Activated CD4-positive, alpha-beta T cell treated with anti-CD3 and anti-CD28 coated beads for 36 hours (primary cell): Measurements from ENCODE around the gene TRAF1. TPM values are rescaled to one million over a fixed set of nuclear protein-coding genes. Genes with fewer than 3 reads are reported as not detected.

Experiments
- ATAC-seq: fragments of 200-7000 bp; cut with Tn5 transposase; one replicate; pipeline ENCODE4 v1.10.0; 2021; ENCODE audit warnings: mild to moderate bottlenecking, moderate library complexity
- CTCF ChIA-PET: fragments of 350-600 bp; sonication (Branson Sonifier 250); formaldehyde crosslinking; loops from one replicate; lab custom pipeline; 2021; ENCODE audit warnings: antibody characterized with exemption; lab: Charles Lee
- POLR2A ChIA-PET: fragments of 350-600 bp; sonication (Branson Sonifier 250); formaldehyde crosslinking; loops from one replicate; lab custom pipeline; 2021; ENCODE audit warnings: antibody characterized with exemption, inconsistent platforms; lab: Charles Lee
- DNase-seq: peaks from one replicate; pipeline ENCODE4 v3.0.0-alpha.2; 2020
- H3K27ac Mint-ChIP-seq: one replicate; pipeline ENCODE4 v1.8.0; 2021; ENCODE audit warnings: mixed read lengths
- H3K27me3 Mint-ChIP-seq: one replicate; pipeline ENCODE4 v1.8.0; 2021; ENCODE audit warnings: mixed read lengths
- H3K36me3 Mint-ChIP-seq: one replicate; pipeline ENCODE4 v1.8.0; 2021; ENCODE audit warnings: low read depth, mixed read lengths
- H3K4me1 Mint-ChIP-seq: one replicate; pipeline ENCODE4 v1.8.0; 2021; ENCODE audit warnings: mixed read lengths
- H3K4me3 Mint-ChIP-seq: one replicate; pipeline ENCODE4 v1.8.0; 2021; ENCODE audit warnings: mild to moderate bottlenecking, moderate library complexity, mixed read lengths
- H3K9me3 Mint-ChIP-seq: one replicate; pipeline ENCODE4 v1.8.0; 2021; ENCODE audit warnings: low read depth, mixed read lengths
- intact Hi-C, 2 experiments: fragments of 100-400 bp; cut with DNase I in 1 of 2; cut with micrococcal nuclease in 1 of 2; formaldehyde crosslinking; loops; one replicate each; pipeline versions ENCODE4 v1.14.2 to v1.15.1; 2022 to 2024; cut with DNase I, micrococcal nuclease
- total RNA-seq, 2 experiments: library from RNA; stranded (reverse); gene quantifications; one replicate each; pipeline ENCODE4 v1.2.3, GENCODE V29; 2021

TRAF1 gene
- total RNA-seq, 2 experiments from 2014 or later = 103 to 113 TPM

GRCh38 chr9:120909904-120910303 is 16.7 kb downstream of the TRAF1 start:
- POLR2A ChIA-PET = interaction anchor here (0.9 to 1.0 kb wide), 2 partner anchors 13 to 116 kb away, joined by 3 read pairs; no protein-coding TSS in a partner anchor
- Mint-ChIP-seq H3K9me3 (no peaks in the 10 kb centered on the region), H3K36me3 (peaks cover 93% of the 10 kb centered on the region), H3K4me1 (peaks cover 94% of the 10 kb centered on the region), H3K27me3 (no peaks in the 10 kb centered on the region), H3K27ac (peak overlapping the region; percentile 92), H3K4me3 (no peak overlapping the region)
- DNase-seq (peak; percentile 77), ATAC-seq (peak; percentile 63)
- CTCF ChIA-PET = interaction anchor here (0.6 to 1.0 kb wide), 3 partner anchors 13 to 37 kb away, joined by 3 to 5 read pairs (median 3); no protein-coding TSS in a partner anchor
- intact Hi-C loops = loop anchor here (1.0 to 2.0 kb wide), 3 partner anchors 16 to 19 kb away; partner anchors contain the start of gene TRAF1 (in 2 of the 2)

GRCh38 chr9:120905315-120906164 is 21.1 kb downstream of the TRAF1 start:
- ATAC-seq (peak; percentile 15), DNase-seq (peak; percentile 50)
- peak overlapping the region; percentile 9 for H3K4me3 Mint-ChIP-seq
- H3K27me3 Mint-ChIP-seq = no peaks in the 10 kb centered on the region
- intact Hi-C loops = no loop called here
- H3K4me1 Mint-ChIP-seq = peaks cover 92% of the 10 kb centered on the region
- H3K27ac Mint-ChIP-seq = peak overlapping the region; percentile 86
- POLR2A ChIA-PET = interaction anchor here (0.6 to 2.6 kb wide), 2 partner anchors 9 to 20 kb away, joined by 3 to 13 read pairs; partner anchors contain the start of gene TRAF1
- no peaks in the 10 kb centered on the region for H3K9me3 Mint-ChIP-seq
- peaks cover 85% of the 10 kb centered on the region for H3K36me3 Mint-ChIP-seq
- CTCF ChIA-PET = no interaction called here

GRCh38 chr9:120904978-120905301 is 21.7 kb downstream of the TRAF1 start:
- DNase-seq (no peak), ATAC-seq (no peak)
- Mint-ChIP-seq H3K4me1 (peaks cover 92% of the 10 kb centered on the region), H3K4me3 (peak overlapping the region; percentile 9), H3K36me3 (peaks cover 85% of the 10 kb centered on the region), H3K27me3 (no peaks in the 10 kb centered on the region), H3K27ac (peak overlapping the region; percentile 86), H3K9me3 (no peaks in the 10 kb centered on the region)
- POLR2A ChIA-PET = interaction anchor here (2.6 kb wide), 1 partner anchor 21 kb away, joined by 13 read pairs; the partner anchor contains the start of gene TRAF1
- intact Hi-C loops = no loop called here
- CTCF ChIA-PET = interaction anchor here (1.0 kb wide), 1 partner anchor 33 kb away, joined by 4 read pairs; no protein-coding TSS in a partner anchor

GRCh38 chr9:120904061-120904977 is 22.3 kb downstream of the TRAF1 start:
- Mint-ChIP-seq H3K27me3 (no peaks in the 10 kb centered on the region), H3K27ac (peak overlapping the region; percentile 86), H3K9me3 (no peaks in the 10 kb centered on the region), H3K4me1 (peaks cover 90% of the 10 kb centered on the region), H3K4me3 (peak overlapping the region; percentile 9), H3K36me3 (peaks cover 82% of the 10 kb centered on the region)
- ATAC-seq (peak; percentile 21), DNase-seq (peak; percentile 69)
- POLR2A ChIA-PET = interaction anchor here (0.5 to 2.6 kb wide), 5 partner anchors 14 to 217 kb away, joined by 3 to 13 read pairs (median 4); partner anchors contain the start of gene TRAF1
- intact Hi-C loops = no loop called here
- CTCF ChIA-PET = interaction anchor here (0.7 to 1.0 kb wide), 2 partner anchors 12 to 34 kb away, joined by 3 to 4 read pairs; no protein-coding TSS in a partner anchor

DNA sequence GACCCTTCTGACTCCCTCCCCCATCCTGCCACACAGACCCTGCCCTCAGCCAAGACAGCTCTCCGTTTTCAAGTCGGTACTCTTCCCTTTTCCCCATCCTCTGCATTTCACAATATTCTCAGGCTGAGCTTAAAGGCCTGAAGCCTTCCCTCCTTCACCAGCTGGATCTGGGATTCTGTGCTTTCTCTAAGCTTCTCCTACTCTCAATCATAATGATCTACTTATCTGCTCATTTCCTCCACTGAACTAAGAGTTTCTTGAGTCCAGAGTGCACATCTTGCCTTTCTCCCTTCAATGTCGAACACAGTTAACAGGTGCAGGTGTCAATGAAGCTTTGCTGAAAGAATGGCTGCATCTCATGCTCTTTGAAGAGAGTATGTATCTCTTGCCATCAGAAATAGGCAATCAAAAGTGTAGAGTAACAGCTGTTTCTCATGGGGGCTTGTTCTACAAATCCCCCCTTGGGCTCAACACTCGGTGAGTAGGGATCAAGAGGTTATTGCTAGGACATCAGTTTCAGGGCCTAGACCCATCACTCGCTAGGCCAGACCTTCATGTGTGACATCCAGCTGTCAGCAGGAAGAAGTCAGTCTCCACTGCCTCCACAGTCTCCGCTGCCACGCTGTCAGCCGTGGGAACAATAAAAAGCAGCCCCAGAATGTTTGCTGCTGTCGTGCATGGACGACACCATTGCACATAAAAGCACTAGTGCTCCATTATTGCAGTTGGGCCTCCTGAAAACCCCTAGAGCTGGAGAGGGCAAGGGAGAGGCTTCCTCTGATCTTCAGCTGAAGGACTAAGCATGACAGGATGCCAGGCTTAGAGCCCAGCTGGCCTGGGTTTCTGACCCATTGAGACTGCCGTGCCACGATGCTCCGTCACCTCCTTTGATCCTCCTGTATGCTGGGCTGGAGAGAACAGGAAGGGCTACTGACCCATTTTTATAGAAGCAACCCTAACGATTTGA is 23.7 kb downstream of the TRAF1 start:
- Mint-ChIP-seq H3K4me3 (peak overlapping the region; percentile 1), H3K36me3 (peaks cover 80% of the 10 kb centered on the region), H3K4me1 (peaks cover 91% of the 10 kb centered on the region), H3K9me3 (no peaks in the 10 kb centered on the region), H3K27ac (peak overlapping the region; percentile 86), H3K27me3 (no peaks in the 10 kb centered on the region)
- DNase-seq = peak; percentile 49
- ChIA-PET POLR2A (interaction anchor here (0.8 to 2.6 kb wide), 8 partner anchors 13 to 219 kb away, joined by 3 to 13 read pairs (median 4); partner anchors contain the start of gene TRAF1), CTCF (interaction anchor here (0.7 to 1.7 kb wide), 7 partner anchors 10 to 54 kb away, joined by 3 to 4 read pairs (median 3); no protein-coding TSS in a partner anchor)
- ATAC-seq = peak; percentile 3
- intact Hi-C loops = no loop called here

- intact Hi-C loops = no loop called here
These were observed 24.6 kb downstream of the TRAF1 start for GRCh38 chr9:120901755-120902568.

DNA sequence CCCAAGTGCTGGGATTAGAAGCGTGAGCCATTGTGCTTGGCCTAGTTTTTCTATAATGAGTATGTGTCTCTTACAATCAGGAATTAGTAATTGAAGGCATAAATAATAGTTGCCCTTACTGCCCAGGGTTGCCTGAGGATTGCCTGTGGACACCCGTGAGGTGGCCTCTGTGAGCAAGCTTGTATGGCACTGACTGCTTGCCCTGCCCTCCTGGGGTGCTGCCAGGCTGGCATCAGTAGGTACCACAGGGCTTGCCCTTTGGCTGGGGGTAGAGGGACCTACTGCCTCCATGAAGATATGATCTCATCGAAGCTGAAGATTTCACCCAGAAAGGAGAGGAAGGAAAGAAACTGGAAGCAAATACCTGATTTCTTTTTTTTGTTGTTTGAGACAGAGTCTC is 25.8 kb downstream of the TRAF1 start:
- ATAC-seq (no peak), DNase-seq (no peak)
- peaks cover 66% of the 10 kb centered on the region for H3K36me3 Mint-ChIP-seq
- H3K27me3 Mint-ChIP-seq = no peaks in the 10 kb centered on the region
- peak overlapping the region; percentile 91 for H3K27ac Mint-ChIP-seq
- peak overlapping the region; percentile 8 for H3K4me3 Mint-ChIP-seq
- H3K9me3 Mint-ChIP-seq = no peaks in the 10 kb centered on the region
- CTCF ChIA-PET = interaction anchor here (0.6 to 1.7 kb wide), 4 partner anchors 15 to 23 kb away, joined by 3 read pairs; no protein-coding TSS in a partner anchor
- POLR2A ChIA-PET = interaction anchor here (1.4 kb wide), 1 partner anchor 43 kb away, joined by 3 read pairs; no protein-coding TSS in a partner anchor
- intact Hi-C loops = no loop called here
- H3K4me1 Mint-ChIP-seq = peaks cover 86% of the 10 kb centered on the region

More at GRCh38 chr9:120901755-120902568, 24.6 kb downstream of the TRAF1 start:
- ATAC-seq (no peak), DNase-seq (peak; percentile 51)
- Mint-ChIP-seq H3K36me3 (peaks cover 73% of the 10 kb centered on the region), H3K4me1 (peaks cover 89% of the 10 kb centered on the region), H3K4me3 (no peak overlapping the region), H3K27ac (peak overlapping the region; percentile 83), H3K9me3 (no peaks in the 10 kb centered on the region), H3K27me3 (no peaks in the 10 kb centered on the region)
- ChIA-PET POLR2A (interaction anchor here (0.8 to 1.5 kb wide), 4 partner anchors 14 to 170 kb away, joined by 3 to 5 read pairs (median 4); no protein-coding TSS in a partner anchor), CTCF (interaction anchor here (0.6 to 1.7 kb wide), 6 partner anchors 14 to 221 kb away, joined by 3 to 4 read pairs (median 3); no protein-coding TSS in a partner anchor)

DNA sequence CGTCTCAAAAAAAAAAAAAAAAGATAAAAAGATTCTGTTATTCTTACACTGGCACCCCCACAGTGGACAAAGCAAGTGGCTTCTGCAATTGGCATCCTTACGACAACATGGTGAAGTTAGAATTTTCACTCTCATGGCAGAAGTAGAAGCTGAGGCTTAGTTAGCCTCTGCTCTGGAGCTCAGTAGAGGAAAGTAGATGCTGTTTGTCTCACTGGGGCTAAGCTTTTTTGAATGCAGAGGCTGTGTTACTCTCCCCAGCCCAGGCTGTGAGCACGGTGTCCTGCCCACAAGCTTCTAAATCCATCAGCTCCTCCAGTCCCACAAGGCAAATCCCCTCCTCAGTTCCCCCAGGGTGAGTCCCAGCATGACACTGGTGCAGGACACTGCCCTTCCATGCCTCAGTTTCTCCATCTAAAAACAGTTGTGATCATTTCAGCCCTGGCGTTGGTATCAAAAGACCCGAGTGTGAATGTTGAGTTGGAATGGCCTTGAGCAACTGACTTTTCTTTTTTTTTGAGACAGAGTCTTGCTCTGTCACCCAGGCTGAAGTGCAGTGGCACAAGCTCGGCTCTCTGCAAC is 27.0 kb downstream of the TRAF1 start:
- H3K9me3 Mint-ChIP-seq = no peaks in the 10 kb centered on the region
- DNase-seq = peak; percentile 36
- H3K4me3 Mint-ChIP-seq = peak overlapping the region; percentile 21
- ATAC-seq = no peak
- no peaks in the 10 kb centered on the region for H3K27me3 Mint-ChIP-seq
- H3K4me1 Mint-ChIP-seq = peaks cover 84% of the 10 kb centered on the region
- peak overlapping the region; percentile 91 for H3K27ac Mint-ChIP-seq
- intact Hi-C loops = no loop called here
- POLR2A ChIA-PET = interaction anchor here (0.6 to 1.4 kb wide), 5 partner anchors 10 to 121 kb away, joined by 3 to 5 read pairs (median 3); no protein-coding TSS in a partner anchor
- peaks cover 54% of the 10 kb centered on the region for H3K36me3 Mint-ChIP-seq
- CTCF ChIA-PET = interaction anchor here (1.1 kb wide), 1 partner anchor 143 kb away, joined by 3 read pairs; no protein-coding TSS in a partner anchor

DNA sequence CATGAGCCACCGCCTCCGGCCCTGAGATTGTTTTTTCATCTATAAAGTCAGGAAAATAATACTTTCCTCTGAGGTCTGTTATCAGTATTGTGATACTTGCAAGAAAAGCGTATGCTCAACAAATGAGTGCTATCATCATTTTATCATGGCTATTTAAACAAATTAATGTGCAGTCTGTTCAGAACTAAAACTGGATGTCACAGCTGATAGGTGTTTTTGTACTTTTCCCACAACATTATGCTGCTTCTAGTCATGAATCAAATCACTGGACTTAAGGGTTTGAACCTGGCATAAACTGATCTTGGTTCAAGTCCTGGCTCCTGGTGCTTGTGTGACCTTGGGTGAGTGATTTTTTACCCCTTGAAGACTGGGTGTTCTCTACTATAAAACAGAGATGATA is 28.2 kb downstream of the TRAF1 start:
- no peak for ATAC-seq
- no peak for DNase-seq
- Mint-ChIP-seq H3K4me3 (peak overlapping the region; percentile 10), H3K27ac (peak overlapping the region; percentile 85), H3K9me3 (peaks cover under 1% of the 10 kb centered on the region), H3K36me3 (peaks cover 48% of the 10 kb centered on the region), H3K27me3 (no peaks in the 10 kb centered on the region), H3K4me1 (peaks cover 81% of the 10 kb centered on the region)
- intact Hi-C loops = no loop called here
- ChIA-PET POLR2A (interaction anchor here (0.7 to 1.5 kb wide), 2 partner anchors 33 to 161 kb away, joined by 3 to 5 read pairs; no protein-coding TSS in a partner anchor), CTCF (interaction anchor here (1.7 kb wide), 1 partner anchor 29 kb away, joined by 8 read pairs; no protein-coding TSS in a partner anchor)
